H1 (cell line): Measurements from ENCODE around the gene CDS2. TPM values are rescaled to one million over a fixed set of nuclear protein-coding genes. Genes with fewer than 3 reads are reported as not detected.

ENCODE experiments used
- CHD7 ChIP-seq: fragments of 300-600 bp; sonication (generic); IDR thresholded peaks from 2 replicates; pipeline ENCODE4 v1.7.1; 2012; ENCODE audit warnings: low read length, moderate library complexity, mild to moderate bottlenecking, inconsistent platforms; ENCODE audit not compliant: insufficient replicate concordance
- KDM1A ChIP-seq: fragments of 200-600, 300-600 bp; sonication (generic); IDR thresholded peaks from 2 replicates; pipeline ENCODE4 v1.7.1; 2016; ENCODE audit warnings: mild to moderate bottlenecking, low read length, borderline replicate concordance
- POLR2AphosphoS5 ChIP-seq: IDR thresholded peaks from 2 replicates; pipeline ENCODE4 v1.6.1; 2011; ENCODE audit warnings: low read depth, low read length
- RBBP5 ChIP-seq: IDR thresholded peaks from 2 replicates; pipeline ENCODE4 v1.7.1; 2012; ENCODE audit warnings: low read depth, mild to moderate bottlenecking, inconsistent platforms, low read length, moderate library complexity, borderline replicate concordance
- SIN3A ChIP-seq, 2 experiments: IDR thresholded peaks in 1 of 2; conservative IDR thresholded peaks in 1 of 2; 2 replicates each; pipeline ENCODE4 v1.6.1; 2011 to 2012; ENCODE audit warnings: low read length in 2 of 2, improper control_type of control experiment in 1 of 2, low read depth in 1 of 2, mild to moderate bottlenecking in 1 of 2
- SIRT6 ChIP-seq: IDR thresholded peaks from one replicate; pipeline ENCODE4 v1.7.1; 2012; ENCODE audit warnings: low read length, inconsistent platforms
- SP2 ChIP-seq: IDR thresholded peaks from 2 replicates; pipeline ENCODE4 v1.6.1; 2012; ENCODE audit warnings: mild to moderate bottlenecking, low read length, inconsistent platforms
- TAF1 ChIP-seq: IDR thresholded peaks from 2 replicates; pipeline ENCODE4 v1.6.1; 2011; ENCODE audit warnings: mild to moderate bottlenecking, low read depth, low read length
- USF2 ChIP-seq: IDR thresholded peaks from 2 replicates; pipeline ENCODE4 v1.6.1; 2011; ENCODE audit warnings: low read length, improper control_type of control experiment
- polyA plus RNA-seq, 7 experiments: library from polyadenylated mRNA; depleted of rRNA in 3 of 7; stranded (reverse) in 5 of 7; unstranded in 2 of 7; fragments of >200 nt in 5 of 7; fragments of 200-250 nt in 2 of 7; gene quantifications; 1 replicate in 5 of 7; 2 replicates in 1 of 7; 4 replicates in 1 of 7; pipeline versions ENCODE4 v1.2.1 to v1.2.3, GENCODE V29; 2011 to 2013; ENCODE audit warnings: missing spikeins in 2 of 7, mixed read lengths in 2 of 7
- total RNA-seq: library from RNA; stranded (reverse); fragmentation: NEBNext Ultra II Directional; extraction: Animal tissue kit (Norgen Biotek cat#: 25700); gene quantifications from 2 replicates; pipeline ENCODE4 v1.2.1, GENCODE V29; 2021

CDS2 gene
- total and polyA plus RNA-seq, 2 of the 8 experiments (the other 6 are each of a cell fraction or from before 2014, with no cell fraction given): 54.0 to 56.2 TPM

- TF ChIP-seq CHD7 (no peak), USF2 (no peak), SIRT6 (no peak), RBBP5 (no peak), POLR2AphosphoS5 (no peak), KDM1A (no peak), SP2 (no peak), SIN3A (conservative IDR thresholded peaks at IDR 0.05 in 1 of 2, IDR thresholded peaks at IDR 0.05 in 1 of 2; ENCODE audit: low read depth in 1 of 2, low read length in 2 of 2) (no peak), TAF1 (no peak)
Measured at GRCh38 chr20:5211803-5212714, 85.3 kb downstream of the CDS2 start (continued).
